HG03025 (cell line): ENCODE measurements around the gene SLC5A2.

Source experiments
- ATAC-seq: cut with Tn5 transposase; IDR thresholded peaks from one replicate; pipeline ENCODE4 v1.9.1; 2021; ENCODE audit warnings: mild to moderate bottlenecking, moderate library complexity; ENCODE audit not compliant: unreplicated experiment, low FRiP score

SLC5A2 gene

DNA sequence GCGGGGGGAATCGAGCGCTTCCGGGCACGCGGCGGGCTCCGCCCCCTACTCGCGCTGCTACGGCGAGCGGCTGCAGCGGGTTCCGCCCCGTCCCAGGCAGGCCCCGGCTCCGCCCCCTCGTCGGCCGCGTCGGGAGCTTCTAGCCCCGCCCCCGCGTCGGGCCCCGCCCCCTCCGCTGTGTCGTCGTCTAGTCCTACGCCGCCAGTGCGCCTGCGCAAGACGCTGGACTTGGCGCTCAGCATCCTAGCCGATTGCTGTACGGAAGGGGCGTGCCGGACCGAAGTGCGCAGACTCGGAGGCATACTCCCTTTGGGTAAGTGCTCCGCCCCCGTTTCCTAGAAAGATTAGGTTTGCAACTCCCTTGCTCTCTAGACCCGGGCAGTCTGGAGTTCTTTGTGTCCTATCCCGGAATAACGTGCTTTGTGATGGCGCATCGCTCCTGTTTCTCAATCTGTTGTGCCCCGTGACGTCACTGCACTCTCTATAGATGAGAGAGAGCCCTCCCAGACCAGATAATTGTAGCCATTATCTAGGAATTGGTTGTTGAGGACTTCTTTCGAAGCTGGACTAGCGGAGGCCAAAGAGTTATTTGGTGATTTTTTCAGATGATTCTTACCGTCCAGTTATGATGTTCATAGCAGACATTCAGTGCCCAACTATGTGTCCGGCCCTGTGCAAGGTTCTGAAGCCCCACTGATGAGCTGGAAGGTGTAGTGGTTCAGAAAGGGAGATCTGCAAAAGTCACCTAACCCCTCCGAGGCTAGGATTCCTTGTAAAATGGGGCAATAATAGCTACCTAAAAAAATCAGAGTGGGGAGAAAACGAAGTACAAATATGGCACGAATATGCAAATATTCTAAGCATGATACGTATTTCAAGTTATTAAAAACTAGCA, 23.0 kb upstream of the SLC5A2 start:
- ATAC-seq, result peak; percentile 65

- ATAC-seq, result no peak
These were observed 22.3 kb upstream of the SLC5A2 start for GRCh38 chr16:31460582-31461002.

DNA sequence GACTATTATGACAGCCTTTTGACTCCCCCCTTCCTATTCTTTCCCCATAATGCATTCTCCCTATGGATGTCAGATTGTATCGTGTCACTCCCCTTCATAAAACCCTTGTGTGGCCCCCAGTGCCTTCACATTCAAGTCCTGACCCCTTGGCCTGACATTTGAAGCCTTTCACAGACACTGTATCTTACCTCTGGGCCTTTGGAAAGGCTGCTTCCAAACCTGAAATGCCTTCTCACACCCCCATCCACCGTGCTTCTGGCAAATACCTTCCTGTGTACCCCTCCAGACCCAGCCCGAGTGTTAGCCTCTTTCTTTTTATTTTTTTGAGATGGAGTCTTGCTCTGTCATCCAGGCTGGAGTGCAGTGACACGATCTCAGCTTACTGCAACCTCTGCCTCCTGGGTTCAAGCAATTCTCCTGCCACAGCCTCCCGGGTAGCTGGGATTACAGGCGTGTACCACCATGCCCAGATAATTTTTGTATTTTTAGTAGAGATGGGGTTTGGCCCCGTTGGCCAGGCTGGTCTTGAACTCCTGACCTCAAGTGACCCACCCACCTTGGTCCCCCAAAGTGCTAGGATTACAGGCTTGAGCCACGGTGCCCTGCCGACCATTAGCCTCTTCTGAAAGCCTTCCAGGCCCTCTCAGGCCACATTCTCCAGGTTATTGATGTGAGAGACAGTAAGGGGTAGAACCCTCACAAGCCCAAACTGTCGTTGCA, 21.6 kb upstream of the SLC5A2 start:
- no peak for ATAC-seq

GRCh38 chr16:31461921-31462804, 20.8 kb upstream of the SLC5A2 start:
- ATAC-seq, result no peak

GRCh38 chr16:31464348-31464769, 18.6 kb upstream of the SLC5A2 start:
- no peak for ATAC-seq

DNA sequence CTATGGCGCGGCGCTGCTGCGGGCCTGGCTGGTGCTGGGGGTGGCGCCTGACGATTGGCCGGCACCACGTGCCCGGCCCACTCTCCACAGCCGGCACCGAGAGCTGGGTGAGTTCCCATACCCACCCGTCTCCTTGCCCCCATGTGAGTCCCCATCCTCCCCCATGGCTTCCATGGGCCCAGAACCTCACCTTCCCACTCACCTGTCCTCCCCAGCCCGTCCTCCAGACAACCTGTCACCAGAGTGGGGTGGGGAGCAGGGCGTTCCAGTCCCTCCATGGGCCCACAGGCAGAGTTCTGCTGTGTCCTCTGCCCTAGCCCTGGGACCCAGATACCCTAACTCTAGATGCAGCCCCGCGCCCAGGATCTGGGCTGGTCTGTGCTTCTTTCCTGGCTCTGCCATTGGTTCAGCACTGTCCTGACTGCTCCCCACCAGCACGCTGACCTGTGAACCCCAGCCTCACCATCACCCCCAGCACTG, 18.1 kb upstream of the SLC5A2 start:
- ATAC-seq, result no peak

- no peak for ATAC-seq
These were observed 17.0 kb upstream of the SLC5A2 start for GRCh38 chr16:31465788-31466370.

- no peak for ATAC-seq
These were observed 16.5 kb upstream of the SLC5A2 start for GRCh38 chr16:31466381-31466841.

- ATAC-seq, result no peak
These were observed 15.7 kb upstream of the SLC5A2 start for GRCh38 chr16:31467151-31467773.

DNA sequence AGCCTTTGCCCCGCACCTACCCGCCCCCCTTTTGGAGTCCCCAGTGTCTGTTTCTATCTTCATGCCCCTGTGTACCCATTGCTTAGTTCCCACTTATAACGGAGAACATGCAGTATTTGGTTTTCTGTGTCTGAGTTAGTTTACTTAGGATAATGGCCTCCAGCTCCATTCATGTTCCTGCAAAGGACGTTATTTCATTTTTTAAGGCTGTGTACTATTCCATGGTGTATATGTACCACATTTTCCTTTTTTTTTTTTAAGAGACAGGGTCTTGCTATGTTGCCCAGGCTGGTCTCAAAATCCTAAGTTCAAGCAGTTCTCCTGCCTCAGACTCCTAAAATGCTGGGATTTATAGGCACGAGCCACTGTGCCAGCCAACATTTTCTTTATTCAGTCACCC, 15.1 kb upstream of the SLC5A2 start:
- ATAC-seq, result no peak

GRCh38 chr16:31470615-31471014, 12.3 kb upstream of the SLC5A2 start:
- ATAC-seq, result no peak

DNA sequence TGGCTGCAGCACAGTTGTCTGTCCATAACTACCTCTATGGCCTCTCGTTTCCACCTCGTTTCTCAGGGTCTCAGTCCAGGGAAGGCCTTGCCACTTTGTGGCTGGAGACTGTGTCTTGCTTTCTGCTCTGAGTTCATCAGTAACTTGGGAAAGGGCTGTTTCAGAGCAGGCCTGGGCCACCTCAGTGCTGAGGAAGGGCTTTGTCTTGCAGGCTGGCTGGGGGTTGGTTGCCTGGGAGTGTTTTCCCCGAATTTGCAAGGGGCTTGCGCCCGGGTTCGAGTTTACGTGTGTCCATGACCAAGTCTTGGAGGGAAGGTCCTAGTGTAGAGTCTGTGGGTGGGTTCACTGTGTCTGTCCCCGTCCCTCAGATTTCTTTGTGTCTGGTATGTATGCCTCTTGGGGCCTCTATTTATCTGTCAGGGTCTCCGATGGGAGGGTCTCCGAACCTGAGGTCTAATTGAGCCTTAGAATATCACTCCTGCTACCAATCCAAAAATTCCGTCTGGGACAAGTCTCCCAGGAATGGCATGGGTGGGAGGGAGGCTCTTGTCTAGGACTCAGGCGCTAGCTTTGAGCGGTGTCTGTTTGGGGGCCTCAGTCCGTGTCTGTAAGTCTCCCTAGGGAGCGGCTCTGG, 11.6 kb upstream of the SLC5A2 start:
- ATAC-seq, result no peak

DNA sequence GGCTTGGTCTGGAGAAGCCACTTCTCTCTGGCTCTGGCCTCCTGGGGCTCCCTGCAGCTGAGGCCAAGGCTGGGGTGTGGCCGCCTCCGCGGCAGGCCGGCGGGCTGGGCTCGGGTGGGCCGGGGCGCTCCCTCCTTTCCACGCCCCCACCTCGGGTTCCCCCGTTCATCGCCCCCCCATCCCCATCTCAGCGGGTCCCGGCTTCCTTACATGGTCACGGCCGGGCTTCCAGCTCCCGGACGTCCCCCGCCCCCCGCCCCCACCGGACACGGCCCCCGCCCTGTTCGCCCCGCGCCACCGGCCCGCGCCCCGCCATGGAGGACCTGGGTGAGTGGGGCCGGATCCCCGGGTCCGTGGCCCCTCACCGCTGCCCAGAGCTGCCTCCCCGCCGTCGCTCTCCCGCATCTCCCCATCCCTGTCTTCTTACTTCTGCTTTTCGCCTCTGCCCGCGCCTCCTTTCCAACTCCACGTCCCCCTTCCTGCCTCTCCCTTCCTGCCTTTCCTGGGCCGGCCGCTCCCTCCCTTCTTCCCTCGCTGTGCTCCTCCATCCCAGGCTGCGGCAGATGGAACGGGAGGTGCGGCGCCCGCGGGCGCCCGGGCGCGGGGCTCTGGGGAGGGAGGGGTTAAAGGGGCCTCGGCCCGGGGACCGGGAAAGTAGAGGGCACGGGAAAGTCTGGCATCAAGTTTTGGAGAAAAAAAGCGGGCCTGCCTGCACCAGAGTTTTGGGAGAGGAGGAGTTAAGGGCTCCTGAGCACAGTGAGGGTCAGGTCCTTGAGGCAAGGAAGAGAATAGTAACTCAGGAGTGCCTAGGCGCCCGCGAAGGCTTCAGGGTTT, 10.8 kb upstream of the SLC5A2 start, which contains the start of gene TGFB1I1:
TSS of gene TGFB1I1 (plus strand) at position 278 of the 834 bp plus-strand sequence. CDS start at position 315, 37 bp downstream.
- no peak for ATAC-seq

DNA sequence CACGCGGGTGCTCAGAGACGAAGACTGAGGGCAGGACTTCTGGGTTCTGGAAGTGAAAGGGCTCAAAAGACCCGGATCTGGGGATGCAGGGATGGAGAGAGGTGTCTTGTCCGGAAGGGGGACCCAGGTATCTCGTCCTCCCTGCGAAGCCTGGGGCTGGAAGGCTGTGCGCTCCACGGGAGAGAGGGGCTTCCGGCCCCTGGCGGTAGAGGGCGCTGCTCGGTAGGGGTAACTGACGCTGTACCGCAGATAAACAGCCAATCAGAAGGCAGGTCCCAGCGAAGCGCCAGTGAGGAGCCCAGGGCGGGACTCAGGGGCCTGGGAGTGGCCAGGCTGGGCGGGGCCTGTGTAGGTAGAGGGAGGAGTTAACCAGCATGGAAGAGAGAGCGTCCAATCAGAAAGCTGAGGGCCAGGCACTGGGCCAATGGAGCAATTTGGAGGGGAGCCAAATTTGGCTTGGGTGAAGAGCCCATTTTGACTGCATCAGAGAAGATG, 10.2 kb upstream of the SLC5A2 start:
- ATAC-seq, result no peak

GRCh38 chr16:31473264-31473984, 9.5 kb upstream of the SLC5A2 start:
- ATAC-seq, result no peak

DNA sequence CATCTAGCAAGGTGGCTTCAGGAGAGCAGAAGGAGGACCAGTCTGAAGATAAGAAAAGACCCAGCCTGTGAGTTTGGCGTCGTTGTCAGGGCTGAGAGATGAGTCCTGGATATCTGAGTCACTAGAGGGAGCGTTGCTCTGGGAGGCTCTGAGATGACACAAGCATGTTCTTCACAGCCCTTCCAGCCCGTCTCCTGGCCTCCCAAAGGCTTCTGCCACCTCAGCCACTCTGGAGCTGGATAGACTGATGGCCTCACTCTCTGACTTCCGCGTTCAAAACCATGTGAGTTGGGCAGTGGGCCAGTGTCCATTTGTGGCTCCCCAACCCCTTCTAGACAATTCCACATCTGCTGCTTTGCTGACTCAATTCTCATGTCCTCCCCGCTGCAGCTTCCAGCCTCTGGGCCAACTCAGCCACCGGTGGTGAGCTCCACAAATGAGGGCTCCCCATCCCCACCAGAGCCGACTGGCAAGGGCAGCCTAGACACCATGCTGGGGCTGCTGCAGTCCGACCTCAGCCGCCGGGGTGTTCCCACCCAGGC, 8.7 kb upstream of the SLC5A2 start:
- no peak for ATAC-seq
